Gastrocnemius medialis (tissue), 4 donors: ENCODE data around the gene ARHGEF19. TPM values are rescaled to one million over a fixed set of nuclear protein-coding genes. Genes with fewer than 3 reads are reported as not detected.

Experiments
- ATAC-seq, 2 donors: fragments of 150-250 bp; one replicate each; pipeline ENCODE4 v1.9.1; 2016
- DNase-seq, 2 donors: peaks; one replicate each; pipeline ENCODE4 v3.0.0-alpha.2; 2019
- H3K27ac ChIP-seq, 4 donors: fragments of 200-600 bp; sonication (generic); 1 replicate in 1 of 4; 2 replicates in 3 of 4; pipeline ENCODE4 v1.5.1; 2016 to 2018; ENCODE audit warnings: mild to moderate bottlenecking in 2 of 4, moderate library complexity in 1 of 4
- H3K27me3 ChIP-seq, 3 donors: fragments of 200-600 bp; sonication (generic) in 2 of 3; 1 replicate in 1 of 3; 2 replicates in 2 of 3; pipeline versions ENCODE4 v1.5.1 to v1.6.0; 2016 to 2019; ENCODE audit warnings: mild to moderate bottlenecking in 1 of 3, moderate library complexity in 1 of 3
- H3K36me3 ChIP-seq, 2 donors: fragments of 200-600 bp; sonication (generic) in 1 of 2; one replicate each; pipeline ENCODE4 v1.5.1; 2017 to 2018
- H3K4me1 ChIP-seq, 2 donors: fragments of 200-600 bp; sonication (generic) in 1 of 2; one replicate each; pipeline ENCODE4 v1.5.1; 2016 to 2017; ENCODE audit warnings: mild to moderate bottlenecking in 2 of 2
- H3K4me3 ChIP-seq, 4 donors: fragments of 200-600 bp; sonication (generic) in 3 of 4; 1 replicate in 1 of 4; 2 replicates in 3 of 4; pipeline ENCODE4 v1.5.1; 2016 to 2019; ENCODE audit warnings: mild to moderate bottlenecking in 2 of 4
- H3K9me3 ChIP-seq, 3 donors: fragments of 200-600 bp; sonication (generic) in 2 of 3; 1 replicate in 1 of 3; 2 replicates in 2 of 3; pipeline ENCODE4 v1.5.1; 2016 to 2019
- CTCF ChIP-seq, 5 experiments: fragments of 450-650 bp in 3 of 5; fragments of 200-600 bp in 2 of 5; sonication (generic) in 2 of 5; IDR thresholded peaks in 4 of 5; conservative IDR thresholded peaks in 1 of 5; 1 replicate in 4 of 5; 2 replicates in 1 of 5; pipeline ENCODE4 v1.5.1; 2016 to 2019; ENCODE audit warnings: antibody characterized with exemption in 5 of 5, mild to moderate bottlenecking in 3 of 5, moderate library complexity in 3 of 5
- POLR2A ChIP-seq, 2 donors: fragments of 450-650 bp; IDR thresholded peaks; one replicate each; pipeline ENCODE4 v1.6.1; 2017; ENCODE audit warnings: antibody characterized with exemption in 2 of 2, mild to moderate bottlenecking in 2 of 2, moderate library complexity in 2 of 2
- in situ Hi-C, 4 donors: fragments of 200-750 bp; cut with MboI; loops; one replicate each; pipeline versions ENCODE4 v1.15.0 to v1.8.0; 2017; ENCODE audit warnings: low sequenced_read_pairs in 4 of 4
- intact Hi-C: fragments of 100-400 bp; cut with DNase I; formaldehyde crosslinking; loops from one replicate; pipeline ENCODE4 v1.15.1; 2023; ENCODE audit warnings: low total_unique reads
- total RNA-seq, 4 donors: library from RNA; depleted of rRNA; stranded (reverse); fragments of >200 nt; gene quantifications; one replicate each; pipeline versions ENCODE4 v1.1.0 to v1.2.3, GENCODE V29; 2016

Gene ARHGEF19
- total RNA-seq, 4 donors from 2014 or later = 0.68 to 3.0 (median 2.3) TPM

DNA sequence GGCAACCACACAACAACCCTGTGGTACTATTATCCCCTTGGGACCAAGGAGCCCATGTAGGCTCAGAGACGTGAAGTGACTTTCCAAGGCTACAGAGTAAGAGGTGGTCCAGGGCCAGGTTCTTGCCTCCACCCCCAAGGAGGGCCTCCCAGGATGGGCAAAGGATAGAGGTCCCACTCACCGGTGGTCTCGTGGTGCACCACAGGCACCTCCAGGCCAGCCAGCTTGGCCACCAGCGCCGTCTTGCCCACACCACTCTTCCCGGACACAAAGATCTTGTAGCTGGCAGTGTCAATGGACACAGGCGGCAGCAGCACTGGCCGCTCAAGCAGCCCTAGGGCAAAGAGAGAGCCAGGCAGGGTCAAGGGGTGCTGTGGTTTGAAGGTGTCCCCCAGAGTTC is 21.0 kb upstream of the ARHGEF19 start:
- no peak overlapping the region for H3K27ac ChIP-seq
- intact Hi-C loops (no loop called here), in situ Hi-C loops (loop anchor here in 2 of 4 donors (10.0 to 25.0 kb wide), 2 partner anchors 121 to 129 kb away; partner anchors contain the start of genes FBXO42 (in 2 of the 2) and SZRD1 (in 1 of the 2))
- ATAC-seq (no peak), DNase-seq (no peak)
- H3K27me3 ChIP-seq = peaks cover 0 to 4% (median 1%) of the 10 kb centered on the region in 3 donors
- peaks cover 11 to 12% of the 10 kb centered on the region in 2 donors for H3K4me1 ChIP-seq
- peaks cover 0 to 4% of the 10 kb centered on the region in 2 donors for H3K36me3 ChIP-seq
- no peak for TF ChIP-seq CTCF (IDR thresholded peaks at IDR 0.05 in 4 of 5, conservative IDR thresholded peaks at IDR 0.05 in 1 of 5)
- no peak for TF ChIP-seq POLR2A (IDR thresholded peaks at IDR 0.05)
- no peak overlapping the region for H3K4me3 ChIP-seq
- H3K9me3 ChIP-seq = no peaks in the 10 kb centered on the region

DNA sequence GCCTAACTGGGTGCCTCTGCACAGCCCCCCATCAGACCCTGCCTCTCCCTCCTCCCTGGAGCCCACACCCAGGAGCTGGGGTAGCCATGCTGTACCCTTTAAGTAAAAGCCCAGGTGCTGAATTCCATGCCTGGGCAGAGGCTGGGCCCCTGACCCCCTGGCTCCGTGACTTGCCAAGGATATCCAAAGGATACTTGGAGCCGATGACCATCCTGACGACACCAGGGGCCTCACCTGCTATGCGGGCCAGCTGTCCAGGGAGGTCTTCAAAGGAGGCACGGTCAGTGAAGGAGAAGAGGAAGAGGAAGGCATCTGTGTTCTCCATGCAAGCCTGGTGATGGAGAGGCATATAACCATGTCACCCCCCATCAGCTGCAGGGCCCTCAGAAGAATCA is 19.9 kb upstream of the ARHGEF19 start:
- peaks cover 7 to 15% (median 13%) of the 10 kb centered on the region in 3 donors for H3K27me3 ChIP-seq
- H3K36me3 ChIP-seq = peaks cover 0 to 4% of the 10 kb centered on the region in 2 donors
- H3K4me3 ChIP-seq = no peak overlapping the region
- in situ Hi-C loops (loop anchor here in 2 of 4 donors (10.0 to 25.0 kb wide), 2 partner anchors 122 to 130 kb away; partner anchors contain the start of genes FBXO42 (in 2 of the 2) and SZRD1 (in 1 of the 2)), intact Hi-C loops (no loop called here)
- no peak for TF ChIP-seq POLR2A (IDR thresholded peaks at IDR 0.05)
- TF ChIP-seq CTCF (IDR thresholded peaks at IDR 0.05 in 4 of 5, conservative IDR thresholded peaks at IDR 0.05 in 1 of 5) = no peak
- H3K4me1 ChIP-seq = peaks cover 7 to 11% of the 10 kb centered on the region in 2 donors
- H3K9me3 ChIP-seq = no peaks in the 10 kb centered on the region
- H3K27ac ChIP-seq = no peak overlapping the region
- no peak for DNase-seq
- ATAC-seq = no peak

DNA sequence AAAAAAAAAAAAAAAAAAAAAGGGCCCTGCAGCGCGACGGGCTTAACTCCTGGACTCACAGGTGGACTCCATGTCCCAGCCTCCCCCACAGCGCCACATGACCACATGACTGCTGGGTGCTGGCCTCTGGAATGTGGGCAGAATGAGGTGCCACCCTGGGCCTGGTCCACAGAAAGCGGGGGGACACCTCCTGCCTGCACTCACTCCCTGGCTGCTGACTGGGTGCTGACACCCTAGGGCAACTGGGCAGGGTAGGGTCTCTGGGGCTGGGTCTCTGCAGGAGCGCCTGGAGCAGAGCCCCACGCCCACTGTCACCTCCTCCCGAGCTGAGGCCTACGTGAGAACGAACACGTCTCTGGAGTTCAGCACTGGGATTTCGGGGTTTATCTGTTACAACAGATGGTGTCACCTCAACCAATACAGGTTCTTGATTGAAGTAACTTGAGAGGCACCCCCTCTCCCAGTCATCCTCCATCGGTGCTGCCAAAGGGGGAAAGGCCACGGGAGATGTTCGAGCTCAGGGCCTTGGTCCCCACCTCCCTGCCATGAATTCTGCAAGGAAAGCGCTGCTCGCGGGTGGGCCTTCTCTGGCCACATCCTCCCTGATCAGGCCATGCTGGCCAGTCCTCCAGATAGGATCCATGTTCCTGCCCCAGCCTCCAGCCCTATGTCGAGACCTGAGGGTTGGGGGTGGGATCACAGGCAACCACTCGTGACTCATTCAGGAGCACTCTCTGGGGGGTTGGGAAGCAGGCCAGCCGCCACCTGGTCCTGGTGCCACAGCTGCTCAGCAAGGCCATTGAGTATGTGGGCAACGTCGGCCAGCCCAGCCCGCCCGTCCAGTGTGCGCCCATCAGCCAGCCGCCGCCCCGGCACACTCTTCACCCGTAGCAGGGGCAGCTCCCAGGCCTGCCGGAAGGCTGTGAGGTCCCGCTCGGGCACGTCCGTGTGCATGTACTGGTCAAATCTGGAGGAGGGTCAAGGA is 19.2 kb upstream of the ARHGEF19 start:
- Histone ChIP-seq H3K4me3 (no peak overlapping the region), H3K36me3 (peaks cover 0 to 4% of the 10 kb centered on the region in 2 donors), H3K27ac (no peak overlapping the region), H3K27me3 (peaks cover 14 to 22% (median 19%) of the 10 kb centered on the region in 3 donors), H3K4me1 (peaks cover 6 to 13% of the 10 kb centered on the region in 2 donors), H3K9me3 (no peaks in the 10 kb centered on the region)
- ATAC-seq = no peak
- in situ Hi-C loops = loop anchor here in 2 of 4 donors (10.0 to 25.0 kb wide), 2 partner anchors 123 to 131 kb away; partner anchors contain the start of genes FBXO42 (in 2 of the 2) and SZRD1 (in 1 of the 2)
- TF ChIP-seq POLR2A (IDR thresholded peaks at IDR 0.05) (no peak), CTCF (IDR thresholded peaks at IDR 0.05 in 4 of 5, conservative IDR thresholded peaks at IDR 0.05 in 1 of 5) (no peak)
- intact Hi-C loops = no loop called here
- DNase-seq = no peak

GRCh38 chr1:16230744-16231143 is 18.3 kb upstream of the ARHGEF19 start:
- DNase-seq (no peak), ATAC-seq (no peak)
- H3K27ac ChIP-seq = no peak overlapping the region
- no peak for TF ChIP-seq POLR2A (IDR thresholded peaks at IDR 0.05)
- TF ChIP-seq CTCF (IDR thresholded peaks at IDR 0.05 in 4 of 5, conservative IDR thresholded peaks at IDR 0.05 in 1 of 5) = no peak
- H3K36me3 ChIP-seq = peaks cover 0 to 4% of the 10 kb centered on the region in 2 donors
- no peaks in the 10 kb centered on the region for H3K9me3 ChIP-seq
- H3K4me1 ChIP-seq = peaks cover 0 to 9% of the 10 kb centered on the region in 2 donors
- no peak overlapping the region for H3K4me3 ChIP-seq
- in situ Hi-C loops (loop anchor here in 2 of 4 donors (10.0 to 25.0 kb wide), 2 partner anchors 124 to 132 kb away; partner anchors contain the start of genes FBXO42 (in 2 of the 2) and SZRD1 (in 1 of the 2)), intact Hi-C loops (no loop called here)
- peaks cover 17 to 29% (median 24%) of the 10 kb centered on the region in 3 donors for H3K27me3 ChIP-seq
